GM19239 (cell line): ENCODE results near the gene BUD13.
"Not testable (repeated sequence)": the region's sequence is repeated elsewhere in the genome, so short reads cannot be mapped to it uniquely, and the experiment has no call there.

ENCODE experiments used
- DNase-seq: peaks from one replicate; pipeline ENCODE4 v3.0.0; 2011; ENCODE audit warnings: low spot score; ENCODE audit not compliant: insufficient read length
- FAIRE-seq: peaks from 2 replicates; lab custom pipeline; 2011; peaks lifted over from hg19 to GRCh38; lab: Jason Lieb, UNC

The BUD13 gene

GRCh38 chr11:116772443-116773202 is at the start of gene BUD13:
Gene BUD13 (minus strand): TSS chr11:116772987. CDS start chr11:116772964, 23 bp downstream.
- DNase-seq (peak; percentile 90), FAIRE-seq (peak; percentile 95)

GRCh38 chr11:116822575-116822974 is 49.8 kb upstream of the BUD13 start:
- DNase-seq, result no peak
- FAIRE-seq, result no peak

GRCh38 chr11:116821050-116821918 is 48.5 kb upstream of the BUD13 start:
- FAIRE-seq (no peak), DNase-seq (no peak)

- FAIRE-seq (no peak), DNase-seq (no peak)
Measured at GRCh38 chr11:116819049-116819448, 46.3 kb upstream of the BUD13 start.

GRCh38 chr11:116814502-116814901 is 41.7 kb upstream of the BUD13 start:
- DNase-seq, result no peak
- FAIRE-seq, result no peak

- DNase-seq (no peak), FAIRE-seq (no peak)
Measured at GRCh38 chr11:116813781-116814471, 41.1 kb upstream of the BUD13 start.

GRCh38 chr11:116813170-116813569 is 40.4 kb upstream of the BUD13 start:
- no peak for FAIRE-seq

GRCh38 chr11:116812109-116812508 is 39.3 kb upstream of the BUD13 start:
- FAIRE-seq (no peak), DNase-seq (no peak)

More at GRCh38 chr11:116813170-116813569, 40.4 kb upstream of the BUD13 start:
- DNase-seq, result no peak

GRCh38 chr11:116811194-116811593 is 38.4 kb upstream of the BUD13 start:
- DNase-seq (no peak), FAIRE-seq (no peak)

GRCh38 chr11:116808262-116809175 is 35.7 kb upstream of the BUD13 start:
- FAIRE-seq, result no peak

GRCh38 chr11:116807601-116808261 is 34.9 kb upstream of the BUD13 start:
- no peak for FAIRE-seq

More at GRCh38 chr11:116808262-116809175, 35.7 kb upstream of the BUD13 start:
- no peak for DNase-seq

GRCh38 chr11:116804001-116804400 is 31.2 kb upstream of the BUD13 start:
- no peak for DNase-seq
- no peak for FAIRE-seq

More at GRCh38 chr11:116807601-116808261, 34.9 kb upstream of the BUD13 start:
- DNase-seq, result no peak

- DNase-seq, FAIRE-seq: not testable (repeated sequence)
Measured at GRCh38 chr11:116801662-116802061, 28.9 kb upstream of the BUD13 start.

- DNase-seq, result no peak
- no peak for FAIRE-seq
Measured at GRCh38 chr11:116800610-116801009, 27.8 kb upstream of the BUD13 start.

GRCh38 chr11:116798368-116798767 is 25.6 kb upstream of the BUD13 start:
- FAIRE-seq, result no peak

GRCh38 chr11:116797816-116798215 is 25.0 kb upstream of the BUD13 start:
- DNase-seq (no peak), FAIRE-seq (no peak)

More at GRCh38 chr11:116798368-116798767, 25.6 kb upstream of the BUD13 start:
- no peak for DNase-seq

GRCh38 chr11:116796548-116796947 is 23.8 kb upstream of the BUD13 start:
- FAIRE-seq (no peak), DNase-seq (no peak)

- FAIRE-seq, result no peak
- no peak for DNase-seq
Measured at GRCh38 chr11:116794851-116795250, 22.1 kb upstream of the BUD13 start.

GRCh38 chr11:116793772-116794097 is 20.9 kb upstream of the BUD13 start:
- FAIRE-seq (no peak), DNase-seq (no peak)
